Endometrial microvascular endothelial cells (primary cell): Measurements from ENCODE around the gene VPS26A. TPM values are rescaled to one million over a fixed set of nuclear protein-coding genes. Genes with fewer than 3 reads are reported as not detected.
"Not testable (repeated sequence)": the region's sequence is repeated elsewhere in the genome, so short reads cannot be mapped to it uniquely, and the experiment has no call there.

Source experiments
- in situ Hi-C: cut with HindIII; loops from 2 replicates; pipeline ENCODE4 v1.10.0; 2017; ENCODE audit warnings: low sequenced_read_pairs, low pct_unique_long_range_greater_than_20kb; ENCODE audit errors: inconsistent ontology term
- total RNA-seq: library from RNA; depleted of rRNA; stranded (reverse); fragments of >200 nt; gene quantifications from one replicate; pipeline ENCODE4 v1.2.3, GENCODE V29; 2015; ENCODE audit errors: inconsistent ontology term

Gene VPS26A
- total RNA-seq, 1 donor from 2014 or later = 38.1 TPM

DNA sequence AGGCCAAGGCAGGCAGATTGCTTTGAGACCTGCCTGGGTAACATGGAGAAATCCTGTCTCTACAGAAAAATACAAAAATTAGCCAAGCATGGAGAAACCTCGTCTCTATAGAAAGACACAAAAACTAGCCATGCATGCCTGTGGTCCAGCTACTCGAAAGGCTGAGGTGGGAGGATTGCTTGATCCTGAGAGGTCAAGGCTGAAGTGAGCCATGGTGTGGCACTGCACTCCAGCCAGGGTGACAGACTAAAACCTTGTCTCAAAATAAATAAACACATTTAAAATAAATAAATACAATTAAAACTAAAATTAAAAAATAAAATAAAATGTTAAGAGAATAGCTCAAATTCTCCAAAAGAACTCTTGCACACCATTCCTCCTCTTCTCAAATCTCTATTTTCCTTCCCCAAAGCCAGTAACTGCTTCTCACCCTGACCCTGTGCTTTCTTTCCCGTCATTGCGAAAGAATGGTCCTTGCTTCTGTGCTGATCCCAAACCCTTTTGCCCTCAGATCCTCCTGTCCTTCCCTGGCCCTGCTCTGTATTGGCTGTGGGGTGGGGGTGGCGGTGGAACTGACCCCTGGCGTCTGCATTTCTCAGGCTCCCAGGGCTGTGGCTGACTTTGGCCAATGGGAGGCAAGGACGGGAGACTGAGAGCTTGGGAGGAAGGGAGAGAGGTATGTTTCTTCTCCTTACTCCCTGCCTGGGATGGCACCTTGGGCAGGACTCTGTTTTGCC is 23.7 kb upstream of the VPS26A start:
- in situ Hi-C loops = no loop called here

DNA sequence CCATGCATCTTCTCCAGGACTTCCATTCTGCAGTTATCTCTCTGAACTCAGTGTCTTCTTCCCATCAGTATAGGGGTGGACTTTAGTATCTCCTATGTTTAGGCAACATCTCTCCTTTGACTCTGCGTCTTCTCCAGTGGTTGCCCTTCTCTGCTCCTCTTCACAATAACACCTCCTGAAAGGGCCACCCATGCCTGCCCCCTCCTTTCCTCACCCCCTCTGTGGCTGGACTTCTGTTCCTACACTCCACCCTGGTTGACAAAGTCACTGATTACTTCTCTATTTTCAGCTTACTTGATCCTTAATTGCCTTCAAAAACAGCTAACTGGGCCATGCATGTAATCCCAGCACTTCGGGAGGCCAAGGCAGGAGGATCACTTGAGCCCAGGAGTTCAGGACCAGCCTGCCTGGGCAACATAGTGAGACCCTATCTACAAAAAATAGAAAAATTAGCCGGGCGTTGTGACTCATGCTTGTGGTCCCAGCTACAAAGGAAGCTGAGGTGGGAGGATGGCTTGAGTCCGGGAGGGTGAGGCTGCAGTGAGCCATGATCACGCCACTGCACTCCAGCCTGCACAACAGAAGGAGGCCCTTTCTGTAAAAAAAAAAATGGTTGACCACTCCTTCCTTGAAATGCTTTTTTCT is 22.4 kb upstream of the VPS26A start:
- in situ Hi-C loops = no loop called here

DNA sequence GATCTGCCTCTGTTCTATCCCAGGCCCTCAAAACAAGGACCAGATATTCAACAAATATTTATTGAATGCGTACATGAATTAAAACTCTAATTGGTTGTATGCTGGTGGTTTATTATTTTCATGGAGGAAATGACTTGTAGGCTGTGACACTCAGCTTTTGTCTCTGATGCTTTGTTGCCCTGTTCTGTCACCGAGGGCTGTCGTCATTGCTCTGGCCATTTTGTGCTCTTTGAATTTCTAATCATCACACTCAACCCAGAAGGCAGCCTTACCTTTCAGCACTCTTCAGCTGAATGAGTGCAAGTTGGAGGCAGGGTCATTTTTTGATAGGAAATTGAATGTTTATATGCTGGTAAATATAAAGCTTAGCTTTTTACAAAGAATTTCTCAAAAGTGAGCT is 21.5 kb upstream of the VPS26A start:
- in situ Hi-C loops = no loop called here

DNA sequence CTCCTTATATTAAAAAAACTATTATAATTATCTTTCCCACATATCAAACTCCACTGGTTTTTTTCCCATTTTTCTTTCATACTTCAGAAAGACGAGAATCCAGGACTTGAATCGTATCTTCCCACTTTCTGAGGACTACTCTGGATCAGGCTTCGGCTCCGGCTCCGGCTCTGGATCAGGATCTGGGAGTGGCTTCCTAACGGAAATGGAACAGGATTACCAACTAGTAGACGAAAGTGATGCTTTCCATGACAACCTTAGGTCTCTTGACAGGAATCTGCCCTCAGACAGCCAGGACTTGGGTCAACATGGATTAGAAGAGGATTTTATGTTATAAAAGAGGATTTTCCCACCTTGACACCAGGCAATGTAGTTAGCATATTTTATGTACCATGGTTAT is 20.2 kb upstream of the VPS26A start:
- in situ Hi-C loops = no loop called here

DNA sequence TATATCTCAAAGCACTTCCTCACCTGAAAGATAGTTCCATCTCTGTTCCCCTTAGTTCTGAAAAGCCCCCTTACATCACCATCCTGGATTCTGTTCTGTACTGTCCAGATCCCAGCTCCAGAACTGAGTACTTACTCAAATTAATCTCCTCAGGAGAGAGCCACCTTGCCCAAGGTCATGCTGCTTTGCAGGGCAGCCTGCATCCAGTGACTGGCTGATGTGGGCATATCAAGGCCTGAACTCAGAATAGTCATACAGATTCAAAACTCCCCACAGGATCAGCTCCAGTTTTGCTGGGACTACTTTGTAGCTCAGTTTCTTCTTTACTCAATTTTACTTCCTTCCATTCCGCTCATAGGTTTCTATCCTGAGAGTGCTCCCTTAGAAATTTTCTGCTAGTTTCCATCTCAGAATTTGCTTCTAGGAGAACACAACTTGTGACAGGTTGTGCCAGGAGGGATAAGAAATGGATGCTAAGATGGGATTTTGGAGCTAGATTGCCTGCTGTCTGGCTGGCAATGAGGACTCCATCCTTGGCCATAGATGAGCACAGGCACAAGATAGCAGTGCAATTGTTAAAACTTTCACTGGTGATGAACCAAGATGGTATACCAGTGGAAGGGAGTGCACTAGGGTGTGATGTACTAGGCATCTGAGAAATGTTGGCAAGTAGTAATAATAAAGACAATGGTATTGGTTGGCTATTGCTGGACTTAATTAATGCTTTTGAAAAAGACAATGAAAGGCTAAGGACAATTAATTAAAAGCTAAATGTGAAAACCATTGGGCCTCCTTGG is 18.8 kb upstream of the VPS26A start:
- in situ Hi-C loops = no loop called here

- in situ Hi-C loops = no loop called here
Measured at GRCh38 chr10:69107176-69107490, 16.8 kb upstream of the VPS26A start.

DNA sequence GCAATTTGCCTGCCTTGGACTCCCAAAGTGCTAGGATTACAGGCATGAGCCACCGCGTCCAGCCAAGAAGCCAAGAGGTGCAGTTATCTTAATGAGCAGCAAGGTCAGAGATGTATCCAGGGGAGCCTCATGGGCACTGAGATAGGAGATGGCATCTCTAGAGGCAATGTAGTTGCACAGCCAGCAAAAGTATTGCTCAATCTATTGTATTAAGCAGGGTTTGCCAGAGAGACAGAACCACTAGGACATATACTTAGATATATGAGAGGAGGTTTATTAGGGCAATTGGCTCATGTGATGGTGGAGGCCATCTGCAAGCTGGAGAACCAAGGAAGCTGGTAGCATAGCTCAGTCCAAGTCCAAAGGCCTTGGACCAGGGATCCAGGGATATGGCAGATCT is 16.3 kb upstream of the VPS26A start:
- in situ Hi-C loops = no loop called here

- in situ Hi-C loops = no loop called here
Measured at GRCh38 chr10:69119896-69120295, 4.1 kb upstream of the VPS26A start.

DNA sequence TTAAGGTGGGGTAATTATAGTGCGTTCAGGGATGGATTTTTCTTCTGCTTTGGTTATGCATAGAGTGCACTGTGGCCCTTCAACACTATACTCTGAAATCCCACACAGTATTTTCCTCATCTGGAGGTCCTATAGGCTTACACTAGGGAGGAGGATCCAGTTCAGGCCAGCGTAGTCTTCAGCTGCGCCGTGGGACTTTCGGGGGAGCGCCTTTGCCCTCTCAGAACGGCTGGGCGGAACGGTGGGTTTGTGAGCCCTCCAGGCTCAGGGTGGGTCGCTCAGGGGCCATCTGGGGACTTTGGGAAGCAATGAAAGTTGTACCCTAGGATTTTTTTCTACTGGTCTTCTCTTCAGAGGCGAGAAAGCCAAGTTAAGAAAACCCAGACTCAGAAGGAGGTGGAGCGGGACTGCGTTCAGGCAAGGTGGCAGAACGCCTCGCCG is 652 bp upstream of the VPS26A start:
- in situ Hi-C loops = no loop called here

DNA sequence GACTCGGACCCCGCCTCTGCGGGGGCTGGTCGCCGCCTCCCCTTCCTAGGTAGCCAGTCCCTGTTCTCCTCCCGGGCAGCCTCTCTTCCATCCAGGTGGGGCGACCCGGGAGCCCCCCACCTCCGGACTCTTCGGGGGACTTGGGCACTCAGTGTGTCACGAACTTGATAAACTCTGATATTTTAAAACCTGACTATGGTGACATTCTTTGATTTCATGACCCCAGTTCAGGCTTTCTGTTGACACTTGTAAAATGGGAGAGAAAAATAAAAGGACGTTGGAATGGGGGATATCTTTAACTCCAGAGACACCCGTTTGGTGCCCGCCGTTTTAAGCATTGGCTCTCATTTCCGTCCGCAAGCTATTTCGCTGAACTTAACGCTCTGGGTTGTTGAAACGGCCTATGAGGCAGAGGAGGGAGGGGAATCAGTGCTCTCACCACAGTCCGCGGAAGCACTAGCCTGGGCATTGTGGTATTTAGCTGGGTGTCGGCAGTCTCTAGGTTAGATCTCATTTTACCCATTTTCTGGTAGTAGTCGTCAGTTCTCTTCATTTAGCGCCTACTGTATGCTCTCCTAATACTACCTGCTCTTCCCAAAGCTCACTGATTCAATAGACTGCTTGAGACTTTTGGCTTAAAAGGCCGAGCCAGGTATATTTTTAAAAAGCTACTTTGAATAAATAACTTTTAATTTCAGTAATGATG is 738 bp downstream of the VPS26A start:
- in situ Hi-C loops = no loop called here

- in situ Hi-C loops = no loop called here
Measured at GRCh38 chr10:69125554-69125953, 1.6 kb downstream of the VPS26A start.

DNA sequence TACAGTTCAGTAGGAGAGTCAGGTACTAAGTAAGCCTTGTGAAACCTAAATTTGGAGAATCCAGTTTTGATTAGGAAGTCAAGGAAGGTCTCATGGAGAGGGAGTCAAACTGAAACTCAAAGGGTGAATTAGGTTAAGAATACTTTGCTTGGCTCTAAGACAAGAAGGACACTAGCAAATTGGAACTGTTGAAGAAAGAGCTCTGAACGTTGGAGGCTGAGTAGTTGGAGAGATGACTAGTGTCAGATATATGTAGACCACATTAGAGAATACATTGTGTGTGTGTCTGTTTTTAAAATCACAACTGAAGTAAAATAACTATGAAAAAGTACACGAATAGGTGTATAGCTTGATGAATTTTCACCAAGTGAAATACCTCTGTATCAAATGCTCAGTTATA is 6.3 kb downstream of the VPS26A start:
- in situ Hi-C loops = no loop called here

DNA sequence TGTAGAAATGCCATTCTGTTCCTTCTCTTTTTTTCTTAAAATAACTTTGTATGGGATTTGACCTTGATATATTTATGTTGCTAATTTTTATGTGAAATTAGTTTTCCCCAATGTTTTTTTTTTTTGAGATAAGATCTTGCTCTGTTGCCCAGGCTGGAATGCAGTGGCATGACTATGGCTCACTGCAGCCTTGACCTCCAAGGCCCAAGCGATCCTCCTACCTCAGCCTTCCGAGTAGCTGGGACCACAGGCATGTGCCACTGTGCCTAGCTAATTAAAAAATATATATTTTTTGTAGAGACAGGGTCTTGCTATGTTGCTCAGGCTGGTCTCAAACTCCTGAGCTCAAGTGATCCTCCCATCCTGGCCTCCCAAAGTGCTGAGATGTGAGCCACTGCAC is 16.0 kb downstream of the VPS26A start:
- in situ Hi-C loops = no loop called here

DNA sequence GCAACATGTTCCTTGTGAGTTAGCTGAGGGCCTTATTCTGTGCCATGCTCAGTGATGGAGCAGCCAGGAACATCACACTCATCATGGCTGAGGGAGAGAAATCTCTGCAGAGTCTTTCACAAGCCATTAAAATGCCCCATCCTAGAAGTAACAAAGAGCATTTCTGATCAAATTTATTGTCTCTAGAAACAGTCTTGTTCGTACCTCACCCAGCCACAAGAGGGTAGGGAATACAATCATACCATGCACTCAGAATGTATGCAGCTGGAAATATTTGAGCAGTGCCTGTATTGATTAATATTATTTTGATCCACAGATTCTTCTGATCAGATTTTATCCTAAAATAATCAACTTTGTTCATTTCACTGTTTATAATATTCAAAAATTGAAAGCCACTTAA is 17.3 kb downstream of the VPS26A start:
- in situ Hi-C loops = no loop called here

DNA sequence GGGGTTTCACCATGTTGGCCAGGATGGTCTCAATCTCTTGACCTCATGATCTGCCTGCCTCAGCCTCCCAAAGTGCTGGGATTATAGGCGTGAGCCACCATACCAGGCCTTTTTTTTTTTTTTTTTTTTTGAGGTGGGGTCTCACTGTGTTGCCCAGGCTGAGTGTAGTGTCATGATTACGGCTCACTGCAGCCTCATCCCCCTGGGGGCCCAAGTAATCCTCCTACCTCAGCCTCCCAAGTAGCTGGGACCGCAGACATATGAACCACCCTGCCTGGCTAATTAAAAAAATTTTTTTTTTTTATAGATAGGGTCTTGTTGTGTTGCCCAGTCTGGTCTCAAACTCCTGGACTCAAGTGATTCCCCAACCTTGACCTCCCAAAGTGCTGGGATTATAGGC is 18.1 kb downstream of the VPS26A start:
- in situ Hi-C loops = not testable (repeated sequence)

GRCh38 chr10:69142983-69143382 is 19.0 kb downstream of the VPS26A start:
- in situ Hi-C loops = no loop called here

- in situ Hi-C loops = no loop called here
Measured at GRCh38 chr10:69145329-69145728, 21.4 kb downstream of the VPS26A start.

- in situ Hi-C loops = no loop called here
Measured at GRCh38 chr10:69145864-69146263, 21.9 kb downstream of the VPS26A start.

DNA sequence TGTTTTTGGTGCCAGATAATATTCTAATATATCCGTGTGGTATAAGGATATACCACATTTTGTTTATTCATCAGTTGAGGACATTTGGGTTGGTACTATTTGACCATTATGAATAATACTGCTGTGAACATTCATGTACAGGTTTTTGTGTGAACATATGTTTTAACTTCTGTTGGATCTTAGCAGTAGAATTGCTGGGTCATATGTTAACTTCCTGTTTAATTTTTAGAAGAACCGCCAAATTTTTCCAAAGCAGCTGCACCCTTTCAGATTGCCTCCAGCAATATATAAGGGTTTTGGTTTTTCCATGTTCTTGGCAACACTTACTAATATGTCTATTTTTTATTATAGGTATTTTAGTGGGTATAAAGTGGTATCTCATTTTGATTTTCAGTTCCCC is 22.8 kb downstream of the VPS26A start:
- in situ Hi-C loops = no loop called here

GRCh38 chr10:69151984-69152383 is 28.0 kb downstream of the VPS26A start:
- in situ Hi-C loops = no loop called here
